Kidney glomerular epithelial cell (primary cell): ENCODE measurements around the gene OR51S1.
"Not testable (repeated sequence)": the region's sequence is repeated elsewhere in the genome, so short reads cannot be mapped to it uniquely, and the experiment has no call there.

Source experiments
- DNase-seq: peaks from one replicate; lab custom pipeline; 2025; lab: John Stamatoyannopoulos, UW

The OR51S1 gene, protein sequence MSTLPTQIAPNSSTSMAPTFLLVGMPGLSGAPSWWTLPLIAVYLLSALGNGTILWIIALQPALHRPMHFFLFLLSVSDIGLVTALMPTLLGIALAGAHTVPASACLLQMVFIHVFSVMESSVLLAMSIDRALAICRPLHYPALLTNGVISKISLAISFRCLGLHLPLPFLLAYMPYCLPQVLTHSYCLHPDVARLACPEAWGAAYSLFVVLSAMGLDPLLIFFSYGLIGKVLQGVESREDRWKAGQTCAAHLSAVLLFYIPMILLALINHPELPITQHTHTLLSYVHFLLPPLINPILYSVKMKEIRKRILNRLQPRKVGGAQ

DNA sequence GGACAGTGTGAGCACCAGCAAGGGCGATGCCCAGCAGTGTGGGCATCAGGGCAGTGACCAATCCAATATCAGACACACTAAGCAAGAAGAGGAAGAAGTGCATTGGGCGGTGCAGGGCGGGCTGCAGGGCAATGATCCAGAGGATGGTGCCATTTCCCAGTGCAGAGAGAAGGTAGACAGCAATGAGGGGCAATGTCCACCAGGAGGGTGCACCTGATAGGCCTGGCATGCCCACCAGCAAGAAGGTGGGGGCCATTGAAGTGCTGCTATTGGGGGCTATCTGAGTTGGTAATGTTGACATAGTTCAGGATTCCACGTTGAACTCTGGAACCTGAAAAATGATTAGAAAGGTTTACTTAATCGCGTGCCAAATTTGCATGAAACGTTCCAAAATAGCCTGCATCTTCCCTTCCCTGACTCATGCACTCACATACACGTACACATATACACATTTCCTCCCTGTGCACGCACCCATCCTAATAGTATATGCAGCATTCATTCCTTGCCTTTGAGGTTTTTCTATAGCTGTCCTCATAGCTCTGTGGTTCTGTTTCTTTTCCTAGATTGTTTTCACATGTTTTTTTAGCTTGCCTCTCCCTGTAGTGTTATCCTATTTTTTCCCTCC lies at the start of gene OR51S1:
TSS of gene OR51S1 (minus strand) at position 301 of the 625 bp plus-strand sequence. CDS start at position 301, 0 bp downstream.
- no peak for DNase-seq

DNA sequence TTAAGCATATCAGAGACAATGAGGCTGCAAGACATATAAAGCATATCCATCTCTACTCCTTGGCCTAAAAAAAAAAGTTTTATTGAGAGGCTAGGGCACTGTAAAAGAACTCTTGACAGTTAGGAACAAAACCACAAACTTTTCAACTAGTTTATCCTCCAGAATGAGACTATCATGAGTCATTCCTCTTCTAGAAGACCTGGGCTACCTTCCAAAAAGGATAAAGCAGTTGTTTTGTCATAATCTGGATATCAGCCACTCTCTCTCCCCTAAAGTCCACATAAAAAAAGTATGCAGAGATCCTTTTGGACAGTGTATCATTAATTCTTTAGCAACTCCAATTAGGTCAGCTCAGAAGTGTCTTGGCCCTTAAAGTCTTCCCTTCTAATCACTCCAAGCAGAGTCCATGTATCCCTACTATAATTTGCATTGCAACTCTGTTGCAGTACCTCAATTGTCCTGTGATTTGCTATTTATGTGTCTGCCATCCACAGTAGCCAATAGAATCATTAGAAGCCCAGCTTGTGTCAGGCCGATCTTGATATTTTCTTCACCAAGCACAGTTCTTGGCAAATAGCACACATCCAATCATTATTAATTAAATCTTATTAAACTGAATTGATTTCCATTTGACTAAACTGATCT lies 43.1 kb upstream of the OR51S1 start:
- peak; percentile 63 for DNase-seq

DNA sequence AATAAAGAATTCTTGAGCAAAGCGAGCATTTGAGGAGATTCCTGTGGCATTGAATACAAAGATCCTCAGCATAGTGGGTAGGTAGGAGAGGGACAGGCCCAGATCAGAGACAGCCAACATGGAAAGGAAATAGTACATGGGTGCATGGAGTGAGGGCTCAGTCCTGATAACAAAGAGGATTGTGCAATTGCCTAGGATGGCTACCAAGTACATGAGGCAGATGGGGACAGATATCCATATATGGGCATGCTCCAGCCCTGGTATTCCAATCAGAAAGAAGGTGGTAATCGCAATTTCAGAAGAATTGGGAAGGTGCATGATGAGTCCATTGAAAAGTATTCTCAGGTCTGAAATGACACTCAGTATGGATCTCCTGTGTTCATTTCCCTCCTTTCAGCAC lies 41.3 kb upstream of the OR51S1 start:
- no peak for DNase-seq

DNA sequence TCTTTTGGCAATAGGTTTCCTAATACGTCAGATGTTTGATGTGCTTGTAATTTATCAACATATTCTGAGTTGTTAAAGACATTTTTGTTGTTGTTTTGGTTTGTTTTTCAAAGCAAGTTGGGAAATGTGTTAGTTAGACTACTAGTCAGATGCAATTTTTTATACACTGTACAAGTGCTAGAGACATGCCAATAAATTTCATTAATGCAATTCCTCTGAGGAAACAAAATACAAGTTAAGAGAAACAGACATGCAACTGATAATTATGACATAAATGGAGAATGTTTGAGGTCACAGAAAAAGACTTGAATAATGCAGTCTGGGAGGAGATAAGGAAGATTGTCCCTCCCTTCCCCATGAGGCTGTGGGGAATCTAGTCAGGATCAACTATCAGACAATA lies 38.6 kb upstream of the OR51S1 start:
- no peak for DNase-seq

DNA sequence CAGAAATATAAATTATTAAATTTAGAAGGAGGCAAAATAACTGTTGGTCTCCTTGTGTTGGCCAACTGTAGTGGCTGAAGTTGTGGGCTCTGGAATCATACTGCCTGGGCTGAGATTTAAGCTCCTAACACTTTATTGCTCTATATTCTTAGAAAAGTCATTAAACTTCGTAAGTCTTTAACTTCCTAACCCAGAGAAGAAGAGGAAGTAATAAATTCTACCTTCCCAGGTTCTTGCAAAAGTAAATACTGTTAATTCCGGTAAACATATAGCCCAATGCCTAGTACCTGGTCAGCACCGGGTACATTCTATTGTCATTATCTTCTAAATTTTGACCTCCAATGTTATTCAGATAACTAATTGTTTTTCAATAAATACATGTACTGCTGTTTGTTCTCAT lies 37.2 kb upstream of the OR51S1 start:
- DNase-seq, result no peak

DNA sequence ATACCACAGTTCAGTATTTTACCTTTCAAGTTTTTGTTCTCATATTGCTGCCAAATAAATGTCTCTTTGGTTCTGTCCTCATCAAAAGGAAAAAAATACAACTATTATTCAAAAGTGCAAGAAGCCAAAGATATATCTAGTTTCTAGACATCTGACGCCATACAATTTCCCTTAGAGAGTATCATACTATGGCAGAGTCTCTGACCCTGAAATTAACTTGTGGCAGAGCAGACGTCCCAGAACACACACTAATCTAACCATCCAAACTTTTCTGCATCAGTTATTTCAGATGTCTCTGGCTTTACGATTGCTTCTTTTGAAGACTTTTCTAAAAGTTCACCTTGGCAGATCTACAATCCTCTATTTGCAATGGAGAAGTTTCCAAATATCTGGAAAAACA lies 35.4 kb upstream of the OR51S1 start:
- DNase-seq, result no peak

DNA sequence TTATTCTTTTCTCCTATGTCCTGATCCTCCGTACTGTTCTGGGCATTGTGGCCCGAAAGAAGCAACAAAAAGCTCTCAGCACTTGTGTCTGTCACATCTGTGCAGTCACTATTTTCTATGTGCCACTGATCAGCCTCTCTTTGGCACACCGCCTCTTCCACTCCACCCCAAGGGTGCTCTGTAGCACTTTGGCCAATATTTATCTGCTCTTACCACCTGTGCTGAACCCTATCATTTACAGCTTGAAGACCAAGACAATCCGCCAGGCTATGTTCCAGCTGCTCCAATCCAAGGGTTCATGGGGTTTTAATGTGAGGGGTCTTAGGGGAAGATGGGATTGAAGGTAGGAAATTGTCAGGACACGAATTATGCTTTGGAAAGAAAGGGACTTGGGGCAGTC lies 33.5 kb upstream of the OR51S1 start:
- DNase-seq, result no peak

DNA sequence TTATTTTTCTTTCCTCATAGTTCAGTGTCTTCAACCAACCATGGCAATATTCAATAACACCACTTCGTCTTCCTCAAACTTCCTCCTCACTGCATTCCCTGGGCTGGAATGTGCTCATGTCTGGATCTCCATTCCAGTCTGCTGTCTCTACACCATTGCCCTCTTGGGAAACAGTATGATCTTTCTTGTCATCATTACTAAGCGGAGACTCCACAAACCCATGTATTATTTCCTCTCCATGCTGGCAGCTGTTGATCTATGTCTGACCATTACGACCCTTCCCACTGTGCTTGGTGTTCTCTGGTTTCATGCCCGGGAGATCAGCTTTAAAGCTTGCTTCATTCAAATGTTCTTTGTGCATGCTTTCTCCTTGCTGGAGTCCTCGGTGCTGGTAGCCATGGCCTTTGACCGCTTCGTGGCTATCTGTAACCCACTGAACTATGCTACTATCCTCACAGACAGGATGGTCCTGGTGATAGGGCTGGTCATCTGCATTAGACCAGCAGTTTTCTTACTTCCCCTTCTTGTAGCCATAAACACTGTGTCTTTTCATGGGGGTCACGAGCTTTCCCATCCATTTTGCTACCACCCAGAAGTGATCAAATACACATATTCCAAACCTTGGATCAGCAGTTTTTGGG lies 33.0 kb upstream of the OR51S1 start, which contains the start of gene OR51T1:
TSS of gene OR51T1 (plus strand) at position 41 of the 641 bp plus-strand sequence. CDS start at position 41, 0 bp downstream.
- peak; percentile 44 for DNase-seq

DNA sequence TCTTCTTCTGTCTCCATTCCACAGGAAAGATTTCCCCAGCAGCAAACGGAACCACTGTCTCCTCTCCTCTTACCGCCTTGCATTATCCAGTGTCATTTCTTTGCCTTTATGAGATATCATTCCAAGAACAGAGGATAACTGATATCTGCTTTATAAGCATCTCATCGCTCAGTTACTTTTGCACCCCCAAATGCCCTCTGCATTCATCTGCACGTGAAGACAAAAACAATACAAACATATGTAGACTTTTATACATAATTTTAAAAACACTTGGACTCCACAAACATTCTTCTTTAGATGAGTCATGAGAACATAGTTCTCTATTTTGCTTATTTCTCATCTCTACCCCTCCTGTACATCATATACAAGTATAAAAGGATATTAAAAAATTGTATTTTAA lies 32.2 kb upstream of the OR51S1 start:
- no peak for DNase-seq

DNA sequence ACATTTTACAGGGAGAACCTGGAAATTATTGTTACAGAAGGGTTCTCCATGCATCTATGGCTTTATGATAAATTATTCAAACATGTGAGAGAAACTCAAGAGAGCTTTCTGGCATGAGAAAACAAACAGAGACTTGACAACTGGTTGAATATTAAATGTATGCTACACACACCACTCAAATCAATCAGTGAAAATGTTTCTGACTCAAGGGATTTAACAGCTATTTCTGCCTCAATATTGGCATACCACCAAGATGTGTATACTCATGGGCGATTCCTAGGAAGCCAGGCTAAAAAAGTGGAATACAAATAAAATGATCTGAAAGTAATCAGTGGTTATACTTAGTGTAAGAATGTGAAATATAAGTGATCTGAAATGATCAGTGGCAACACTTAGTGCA lies 16.8 kb upstream of the OR51S1 start:
- DNase-seq, result peak; percentile 32

DNA sequence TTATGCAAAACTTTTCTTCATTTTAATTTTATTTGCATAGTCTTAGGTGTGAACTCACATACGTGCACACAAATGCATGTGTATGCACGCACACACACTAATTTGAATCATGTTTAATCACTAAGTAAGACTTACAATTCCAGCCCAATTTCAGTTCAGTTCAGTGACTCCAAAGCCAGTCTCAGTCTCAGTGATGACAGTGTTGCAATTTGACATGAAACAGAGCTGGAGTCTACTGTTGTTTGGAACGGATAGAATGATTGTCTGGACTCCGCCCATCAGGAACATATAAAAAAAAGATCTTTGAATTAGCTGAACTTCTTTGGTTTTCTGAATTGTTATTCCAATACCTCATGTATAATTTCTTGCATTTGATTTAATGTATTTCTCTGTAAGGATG lies 14.9 kb upstream of the OR51S1 start:
- no peak for DNase-seq

DNA sequence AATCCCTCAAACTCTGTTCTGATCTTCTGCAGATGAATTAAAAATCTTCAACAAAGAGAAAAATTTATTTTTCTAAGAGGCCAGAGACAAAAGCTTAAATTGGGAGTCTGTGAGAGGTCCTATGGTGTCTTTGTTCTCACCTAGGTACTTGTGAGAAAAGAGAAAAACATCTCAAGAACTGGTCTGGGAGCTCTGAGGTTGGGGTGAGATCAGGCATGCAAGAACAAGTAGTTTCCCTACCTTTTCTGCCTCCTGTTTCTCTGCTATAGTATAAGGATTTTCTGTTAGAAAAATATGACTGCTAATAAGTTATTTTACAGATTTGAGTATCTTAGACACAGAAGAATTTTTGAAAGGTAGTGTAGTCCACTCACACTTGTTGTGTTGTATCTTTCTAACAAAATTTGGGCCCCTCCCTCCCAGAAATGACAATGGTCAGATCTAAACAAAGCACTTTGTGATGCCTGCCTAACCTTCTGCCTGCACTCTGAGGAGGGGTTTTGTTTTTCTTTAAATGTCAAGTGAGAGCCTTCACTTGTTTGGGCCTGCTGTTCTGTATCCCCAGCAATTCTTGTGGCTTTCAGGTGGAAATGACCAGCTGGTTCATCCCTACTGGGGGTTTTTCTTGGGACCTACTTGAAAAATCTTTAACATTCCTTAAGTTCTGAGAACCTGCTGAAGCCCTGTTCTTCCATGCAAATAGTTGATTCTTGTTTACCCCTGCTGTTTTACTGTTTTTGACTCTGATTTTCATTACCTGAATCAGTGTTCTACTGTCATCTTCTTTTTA lies 13.6 kb upstream of the OR51S1 start:
- no peak for DNase-seq

DNA sequence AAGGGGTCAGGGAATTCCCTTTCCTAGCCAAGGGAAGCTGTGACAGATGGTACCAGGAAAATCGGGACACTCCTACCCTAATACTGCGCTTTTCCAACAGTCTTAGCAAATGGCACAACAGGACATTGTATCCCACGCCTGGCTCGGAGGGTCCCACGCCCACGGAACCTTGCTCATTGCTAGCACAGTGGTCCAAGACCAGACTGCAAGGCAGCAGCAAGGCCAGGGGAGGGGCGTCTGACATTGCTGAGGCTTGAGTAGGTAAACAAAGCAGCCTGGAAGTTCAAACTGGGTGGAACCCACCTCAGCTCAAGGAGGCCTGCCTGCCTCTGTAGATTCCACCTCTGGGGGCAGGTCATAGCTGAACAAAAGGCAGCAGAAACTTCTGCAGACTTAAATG lies 5.3 kb upstream of the OR51S1 start:
- not testable (repeated sequence) for DNase-seq

DNA sequence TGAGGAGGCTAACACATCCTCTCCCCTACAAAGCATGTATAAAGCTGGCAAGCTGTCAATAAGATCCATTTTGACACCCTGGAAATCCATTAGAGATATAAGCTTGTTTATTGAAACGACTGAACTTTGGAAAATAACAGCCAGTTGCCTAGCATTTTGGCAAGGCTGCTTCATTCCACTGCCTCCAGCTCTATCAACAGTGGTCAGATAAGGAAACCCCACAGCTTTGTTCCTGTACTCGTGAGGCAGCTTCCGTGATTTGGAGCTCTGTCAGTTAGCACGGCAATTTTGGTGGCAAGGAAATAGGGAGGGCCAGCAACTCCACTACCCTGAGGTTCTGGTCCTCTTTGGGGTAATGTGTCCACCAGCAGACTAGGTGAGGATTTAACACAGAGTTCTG lies 2.0 kb upstream of the OR51S1 start:
- DNase-seq, result no peak

DNA sequence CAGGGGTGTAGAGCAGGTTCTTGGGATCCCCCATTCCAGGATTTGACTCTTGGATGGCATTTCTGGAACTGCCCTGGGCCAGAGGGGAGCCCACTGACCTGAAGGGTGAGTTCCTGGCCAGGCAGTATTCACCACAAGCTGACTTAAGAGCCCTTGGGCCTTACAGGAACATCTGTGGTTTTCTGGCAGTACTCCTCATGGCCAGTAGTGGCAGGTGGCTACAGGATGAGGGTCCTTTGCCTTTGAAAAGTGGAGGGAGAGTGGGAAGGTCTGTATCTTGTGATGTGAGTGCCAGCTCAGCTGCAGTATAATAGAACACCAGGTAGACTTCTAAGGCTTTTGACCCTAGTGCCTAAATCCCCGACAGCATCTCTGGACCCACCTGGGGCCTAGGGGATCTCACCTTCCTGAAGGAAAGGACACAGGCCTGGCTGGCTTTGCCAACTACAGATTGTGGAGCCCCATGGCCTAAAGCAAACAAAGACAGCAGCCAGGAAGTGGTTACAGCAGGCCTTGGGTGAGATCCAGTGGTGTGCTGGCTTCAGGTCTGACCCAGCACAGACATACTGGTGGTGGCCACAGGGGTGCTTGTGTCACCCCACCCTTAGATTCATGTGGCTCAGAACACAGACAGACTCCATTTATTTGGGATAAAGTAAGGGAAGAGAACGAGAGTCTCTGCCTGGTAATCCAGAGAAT lies 9.0 kb downstream of the OR51S1 start:
- no peak for DNase-seq

DNA sequence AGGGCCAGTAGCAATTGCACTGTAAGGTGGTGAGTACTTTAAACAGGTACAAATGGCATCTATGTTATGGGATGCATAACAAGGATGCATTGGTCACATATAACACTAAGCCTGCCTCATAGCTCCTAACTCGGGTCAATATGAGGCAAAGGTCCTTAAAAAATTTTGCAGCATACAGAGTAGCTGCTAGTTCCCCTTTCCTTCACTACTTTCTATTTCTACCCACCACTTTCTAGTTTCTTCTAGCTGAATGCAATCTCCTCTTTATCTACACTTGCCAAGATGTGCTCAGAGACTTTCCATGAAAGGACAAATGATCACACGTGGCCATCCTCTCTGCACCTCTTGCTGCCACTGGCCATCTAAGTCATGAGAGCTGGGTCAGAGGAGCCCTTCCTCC lies 18.1 kb downstream of the OR51S1 start:
- DNase-seq, result no peak

DNA sequence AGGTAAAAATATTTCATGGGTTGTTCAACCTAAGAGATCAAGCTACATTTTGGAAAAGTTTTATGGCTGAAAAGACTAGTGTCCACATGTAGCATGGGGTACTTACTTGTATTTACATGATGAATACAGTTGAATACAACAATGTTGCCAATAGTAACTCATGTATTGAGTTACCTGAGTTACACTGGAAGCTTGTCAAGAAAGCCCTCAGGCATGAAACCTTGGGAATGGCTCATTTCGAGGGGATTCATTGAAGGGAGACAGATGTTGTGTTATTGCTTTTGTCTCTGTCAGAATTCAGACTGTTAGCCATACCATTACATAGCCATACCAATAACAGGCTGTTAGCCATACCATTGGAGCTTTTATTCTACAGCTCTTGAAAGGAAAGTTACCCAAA lies 18.7 kb downstream of the OR51S1 start:
- DNase-seq, result no peak

DNA sequence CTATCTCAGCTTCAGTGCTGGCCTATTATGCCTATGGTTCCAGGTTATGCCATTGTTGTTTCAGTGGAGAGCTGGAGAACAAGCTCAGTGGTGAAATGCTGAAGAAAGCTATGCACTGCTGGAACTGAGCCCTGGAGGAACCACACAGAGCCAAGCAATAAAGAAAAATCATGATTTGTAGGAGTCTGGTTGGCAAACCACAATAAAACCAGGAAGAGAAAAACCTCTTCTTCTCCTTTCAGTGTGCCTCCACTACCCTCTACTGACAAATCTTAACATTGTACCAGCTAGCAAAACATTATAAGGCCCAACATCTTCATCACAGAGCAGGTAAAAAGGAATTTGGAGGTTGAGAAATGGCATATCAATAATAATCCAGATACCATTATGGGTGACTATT lies 22.6 kb downstream of the OR51S1 start:
- peak; percentile 7 for DNase-seq

DNA sequence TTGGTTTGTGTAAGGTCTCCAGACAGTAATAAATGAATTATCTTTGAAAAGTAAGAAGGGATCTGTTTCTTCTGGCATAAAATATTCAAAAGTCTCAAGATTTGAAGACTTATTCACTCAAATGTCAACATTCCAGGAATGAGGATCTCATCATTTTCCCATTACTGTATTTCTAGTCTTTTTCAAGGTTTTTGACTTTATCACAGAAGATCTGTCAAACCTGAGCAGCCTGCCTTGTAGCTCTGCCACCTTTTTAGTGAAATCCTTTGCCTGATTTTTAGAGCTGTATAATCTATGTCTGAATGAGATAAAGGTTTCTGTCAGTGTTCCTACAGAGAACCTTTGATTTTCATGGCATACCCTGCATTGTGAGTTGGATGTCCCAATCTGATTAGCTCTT lies 23.9 kb downstream of the OR51S1 start:
- DNase-seq, result no peak

DNA sequence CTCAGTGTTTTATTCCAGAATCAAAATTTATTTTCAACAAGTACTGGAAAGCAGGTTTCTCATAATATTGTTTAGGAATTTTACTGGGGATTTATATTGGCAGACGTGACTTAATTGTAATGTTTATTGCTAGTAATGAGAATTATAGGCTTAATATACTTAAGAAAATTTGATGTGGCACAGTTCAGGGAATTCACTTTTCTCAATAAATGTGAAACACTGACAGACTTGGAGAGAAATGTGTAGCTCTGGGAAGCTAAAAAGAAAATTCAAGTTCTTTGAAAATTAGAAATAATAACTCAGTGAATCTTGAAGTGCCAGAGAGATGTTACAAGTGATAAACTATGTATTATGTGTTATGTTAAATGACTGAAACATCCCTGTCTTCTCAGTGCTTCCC lies 28.0 kb downstream of the OR51S1 start, which contains the start of gene OR51F2:
TSS of gene OR51F2 (plus strand) at position 301 of the 400 bp plus-strand sequence. CDS start 101 bp downstream, outside the sequence.
- DNase-seq, result no peak

DNA sequence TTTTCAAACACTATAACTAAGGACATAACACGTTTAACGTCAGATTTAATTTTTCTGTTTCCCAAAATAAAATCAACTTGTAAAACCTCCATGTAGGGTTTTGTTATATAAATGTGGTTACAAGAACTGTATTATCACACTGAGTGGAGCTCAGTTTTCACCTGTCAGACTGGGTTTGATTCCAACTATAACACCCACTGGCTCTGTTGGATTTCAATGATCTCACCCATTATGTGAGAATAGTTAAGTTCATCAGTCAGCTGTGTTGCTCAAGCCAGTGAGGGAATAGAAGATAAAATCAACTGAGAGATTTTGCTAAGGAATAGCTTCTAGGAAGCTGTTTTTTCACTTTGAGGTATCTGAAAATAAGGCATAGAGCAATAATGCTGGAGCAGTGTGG lies 39.8 kb downstream of the OR51S1 start:
- DNase-seq, result no peak
